IMR-90 (cell line): ENCODE data around the gene SLC30A2.

Experiments
- BHLHE40 ChIP-seq: fragments of 150-350 bp; IDR thresholded peaks from 2 replicates; pipeline ENCODE4 v1.6.1; 2016; ENCODE audit warnings: mild to moderate bottlenecking, low read depth, low read length
- CEBPB ChIP-seq: IDR thresholded peaks from 2 replicates; pipeline ENCODE4 v1.6.1; 2012; ENCODE audit warnings: low read depth, low read length, improper control_type of control experiment
- FOS ChIP-seq: fragments of 150-350 bp; IDR thresholded peaks from 2 replicates; pipeline ENCODE4 v1.6.1; 2016; ENCODE audit warnings: low read depth, low read length
- MAFK ChIP-seq: IDR thresholded peaks from 2 replicates; pipeline ENCODE4 v1.6.1; 2012; ENCODE audit warnings: low read depth, low read length, improper control_type of control experiment
- MAZ ChIP-seq: IDR thresholded peaks from 2 replicates; pipeline ENCODE4 v1.6.1; 2012; ENCODE audit warnings: low read depth, mild to moderate bottlenecking, low read length, improper control_type of control experiment, moderate library complexity, borderline replicate concordance
- MXI1 ChIP-seq: IDR thresholded peaks from 2 replicates; pipeline ENCODE4 v1.6.1; 2012; ENCODE audit warnings: low read depth, mild to moderate bottlenecking, low read length, moderate library complexity, borderline replicate concordance
- NFE2L2 ChIP-seq: fragments of 150-350 bp; IDR thresholded peaks from 2 replicates; pipeline ENCODE4 v1.6.1; 2016; ENCODE audit warnings: low read depth, mild to moderate bottlenecking, low read length
- POLR2A ChIP-seq: IDR thresholded peaks from 2 replicates; pipeline ENCODE4 v1.6.1; 2012; ENCODE audit warnings: mild to moderate bottlenecking, low read depth, low read length
- RAD21 ChIP-seq: IDR thresholded peaks from 2 replicates; pipeline ENCODE4 v1.6.1; 2012; ENCODE audit warnings: low read length, improper control_type of control experiment
- RFX5 ChIP-seq: IDR thresholded peaks from 2 replicates; pipeline ENCODE4 v1.8.0; 2012; ENCODE audit warnings: low read depth, mild to moderate bottlenecking, low read length, moderate library complexity
- TF ChIP-seq, protein P1 (sequence below): conservative IDR thresholded peaks from 2 replicates; pipeline ENCODE4 v1.5.1; 2012; ENCODE audit warnings: mild to moderate bottlenecking, low read depth, low read length, improper control_type of control experiment
- TF ChIP-seq, protein P2 (sequence below): fragments of 150-350 bp; IDR thresholded peaks from 2 replicates; pipeline ENCODE4 v1.6.1; 2017; ENCODE audit warnings: mild to moderate bottlenecking, antibody characterized with exemption, low read length, low read depth

- TF ChIP-seq POLR2A (no peak), RFX5 (no peak), MAZ (no peak), MXI1 (no peak), MAFK (no peak), FOS (no peak), RAD21 (no peak), BHLHE40 (no peak), NFE2L2 (no peak), CEBPB (no peak)
- TF ChIP-seq, protein P1, sequence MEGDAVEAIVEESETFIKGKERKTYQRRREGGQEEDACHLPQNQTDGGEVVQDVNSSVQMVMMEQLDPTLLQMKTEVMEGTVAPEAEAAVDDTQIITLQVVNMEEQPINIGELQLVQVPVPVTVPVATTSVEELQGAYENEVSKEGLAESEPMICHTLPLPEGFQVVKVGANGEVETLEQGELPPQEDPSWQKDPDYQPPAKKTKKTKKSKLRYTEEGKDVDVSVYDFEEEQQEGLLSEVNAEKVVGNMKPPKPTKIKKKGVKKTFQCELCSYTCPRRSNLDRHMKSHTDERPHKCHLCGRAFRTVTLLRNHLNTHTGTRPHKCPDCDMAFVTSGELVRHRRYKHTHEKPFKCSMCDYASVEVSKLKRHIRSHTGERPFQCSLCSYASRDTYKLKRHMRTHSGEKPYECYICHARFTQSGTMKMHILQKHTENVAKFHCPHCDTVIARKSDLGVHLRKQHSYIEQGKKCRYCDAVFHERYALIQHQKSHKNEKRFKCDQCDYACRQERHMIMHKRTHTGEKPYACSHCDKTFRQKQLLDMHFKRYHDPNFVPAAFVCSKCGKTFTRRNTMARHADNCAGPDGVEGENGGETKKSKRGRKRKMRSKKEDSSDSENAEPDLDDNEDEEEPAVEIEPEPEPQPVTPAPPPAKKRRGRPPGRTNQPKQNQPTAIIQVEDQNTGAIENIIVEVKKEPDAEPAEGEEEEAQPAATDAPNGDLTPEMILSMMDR: no peak
- TF ChIP-seq, protein P2, sequence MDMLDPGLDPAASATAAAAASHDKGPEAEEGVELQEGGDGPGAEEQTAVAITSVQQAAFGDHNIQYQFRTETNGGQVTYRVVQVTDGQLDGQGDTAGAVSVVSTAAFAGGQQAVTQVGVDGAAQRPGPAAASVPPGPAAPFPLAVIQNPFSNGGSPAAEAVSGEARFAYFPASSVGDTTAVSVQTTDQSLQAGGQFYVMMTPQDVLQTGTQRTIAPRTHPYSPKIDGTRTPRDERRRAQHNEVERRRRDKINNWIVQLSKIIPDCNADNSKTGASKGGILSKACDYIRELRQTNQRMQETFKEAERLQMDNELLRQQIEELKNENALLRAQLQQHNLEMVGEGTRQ: no peak
Measured at GRCh38 chr1:26078286-26079177, 32.6 kb upstream of the SLC30A2 start.
